ENCODE results near the gene TMEM144. TPM values are rescaled to one million over a fixed set of nuclear protein-coding genes. Genes with fewer than 3 reads are reported as not detected.
"Not testable (repeated sequence)": the region's sequence is repeated elsewhere in the genome, so short reads cannot be mapped to it uniquely, and the experiment has no call there.

The TMEM144 gene
- total RNA-seq, 8 experiments from 2014 or later = 0.38 to 5.1 (median 1.7) TPM

DNA sequence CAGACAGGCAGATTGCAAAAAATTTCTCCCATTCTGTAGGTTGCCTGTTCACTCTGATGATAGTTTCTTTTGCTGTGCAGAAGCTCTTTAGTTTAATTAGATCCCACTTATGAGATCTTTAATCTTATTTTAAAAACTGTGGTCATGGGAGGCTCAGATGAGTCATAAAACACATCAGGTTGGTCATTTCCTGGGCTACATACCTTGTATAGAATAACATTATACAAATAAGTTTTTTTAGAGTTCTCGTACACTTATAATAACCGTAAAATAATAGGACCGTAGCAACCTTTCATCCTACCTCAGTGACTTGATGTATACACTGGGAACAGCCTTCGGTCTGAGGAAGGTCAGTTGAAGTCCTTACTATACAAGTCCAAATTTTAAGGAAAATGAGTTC is 14.0 kb downstream of the TMEM144 start:
- in situ Hi-C loops (cut with MboI; ENCODE audit: low pct_unique_long_range_greater_than_20kb in 2 of 9, low sequenced_read_pairs in 9 of 9, unreplicated experiment in 9 of 9); H3K4me1 ChIP-seq (replicated peaks in 1 of 2); ATAC-seq (replicated peaks in 6 of 8); H3K27ac ChIP-seq; H3K4me3 ChIP-seq: not testable (repeated sequence)
- WGBS, 10 experiments = 86 to 100% (median 94%) methylated on average over 1 to 4 of the region's 4 CpGs; no CpG with 5 or more reads in 2 of the 10 experiments

DNA sequence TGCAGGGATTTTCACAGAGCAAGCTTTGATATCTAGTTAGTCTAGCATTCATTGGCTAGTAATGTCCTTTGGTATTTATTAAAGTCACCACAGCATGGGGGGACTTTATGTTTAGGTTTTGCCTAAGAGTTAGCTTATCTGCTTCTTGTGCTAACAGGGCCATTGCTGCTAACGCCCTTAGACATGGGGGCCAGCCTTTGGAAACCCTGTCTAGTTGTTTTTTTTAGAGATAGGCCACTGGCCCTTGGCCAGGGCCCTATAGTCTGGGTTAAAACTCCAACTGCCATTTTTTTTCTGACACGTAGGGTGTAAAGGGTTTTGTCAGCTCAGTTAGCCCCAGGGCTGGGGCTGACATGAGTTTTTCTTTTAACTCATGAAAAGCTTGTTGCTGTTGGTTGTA is 14.7 kb downstream of the TMEM144 start:
- H3K27ac ChIP-seq; ATAC-seq (replicated peaks in 6 of 8); in situ Hi-C loops (cut with MboI; ENCODE audit: low pct_unique_long_range_greater_than_20kb in 2 of 9, low sequenced_read_pairs in 9 of 9, unreplicated experiment in 9 of 9); H3K4me3 ChIP-seq; H3K4me1 ChIP-seq (replicated peaks in 1 of 2): not testable (repeated sequence)
- 54 to 100% (median 83%) methylated on average over 1 to 2 of the region's 2 CpGs; no CpG with 5 or more reads in 3 of the 10 experiments for WGBS, 10 experiments

DNA sequence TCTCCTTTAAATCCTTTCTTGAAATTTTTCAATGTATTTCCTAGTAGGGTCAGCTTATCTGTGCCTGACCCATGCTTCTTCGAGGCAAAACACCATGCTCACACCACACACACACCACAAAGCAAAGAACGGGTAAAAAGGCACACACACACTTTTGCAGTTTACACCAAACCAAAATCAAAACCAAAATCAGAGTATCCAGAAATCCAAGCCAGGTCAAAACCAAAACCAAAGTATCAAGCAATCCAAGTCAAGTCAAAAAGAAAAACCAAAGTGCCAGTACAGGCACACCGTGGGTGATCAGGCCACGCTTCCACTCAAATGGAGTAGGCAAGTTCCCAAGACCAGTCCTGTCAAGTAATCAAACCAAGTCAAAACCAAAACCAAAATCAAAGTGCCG is 17.6 kb downstream of the TMEM144 start:
- ATAC-seq (replicated peaks in 6 of 8); H3K27ac ChIP-seq; H3K4me3 ChIP-seq; in situ Hi-C loops (cut with MboI; ENCODE audit: low pct_unique_long_range_greater_than_20kb in 2 of 9, low sequenced_read_pairs in 9 of 9, unreplicated experiment in 9 of 9); H3K4me1 ChIP-seq (replicated peaks in 1 of 2): not testable (repeated sequence)
- 40 to 100% (median 92%) methylated on average over 1 to 4 of the region's 5 CpGs; no CpG with 5 or more reads in 2 of the 10 experiments for WGBS, 10 experiments

DNA sequence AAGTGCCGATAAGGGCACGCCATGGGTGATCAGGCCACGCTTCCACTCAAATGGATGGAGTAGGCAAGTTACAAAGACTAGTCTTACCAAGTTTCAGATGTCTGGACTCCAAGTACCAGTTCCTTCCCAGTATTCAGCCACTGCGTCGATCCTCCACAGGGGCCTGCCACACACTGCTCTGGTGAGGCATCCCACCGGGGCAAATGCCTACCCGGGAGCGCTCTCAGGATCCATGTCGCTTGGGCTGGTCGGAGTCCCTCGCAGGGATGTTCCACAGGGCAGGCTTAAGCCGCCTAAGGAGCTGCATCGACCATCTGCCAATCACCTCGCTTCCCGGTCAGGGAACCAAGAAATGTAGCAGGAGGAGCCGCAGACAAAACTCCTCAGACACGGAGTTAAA is 18.1 kb downstream of the TMEM144 start:
- ATAC-seq (replicated peaks in 6 of 8); in situ Hi-C loops (cut with MboI; ENCODE audit: low pct_unique_long_range_greater_than_20kb in 2 of 9, low sequenced_read_pairs in 9 of 9, unreplicated experiment in 9 of 9); H3K4me1 ChIP-seq (replicated peaks in 1 of 2); H3K4me3 ChIP-seq; H3K27ac ChIP-seq: not testable (repeated sequence)
- 80 to 100% (median 92%) methylated on average over 1 to 12 of the region's 17 CpGs; no CpG with 5 or more reads in 3 of the 10 experiments for WGBS, 10 experiments

DNA sequence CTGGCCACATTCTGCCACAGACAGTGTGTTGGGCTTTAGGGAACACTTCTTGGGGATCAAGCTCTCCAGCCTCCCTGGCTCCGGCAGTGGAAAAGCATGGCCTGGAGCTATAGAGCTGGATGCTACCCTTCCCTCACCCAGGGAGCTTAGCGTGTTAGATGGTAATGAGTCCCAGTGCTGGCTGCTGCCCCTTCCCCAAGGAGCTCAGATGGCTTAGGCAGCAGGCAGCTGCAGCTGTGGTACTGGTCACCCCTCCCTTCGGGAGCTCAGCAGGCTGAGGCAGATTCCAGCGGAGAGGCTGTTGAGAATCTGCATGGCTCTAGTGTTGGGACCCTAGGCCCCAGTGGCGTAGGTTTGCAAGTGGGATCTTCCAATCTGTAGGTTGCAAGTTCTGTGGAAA is 19.5 kb downstream of the TMEM144 start:
- ATAC-seq (replicated peaks in 6 of 8) = peak in 2 of 8 experiments; percentile 37 to 40
- WGBS, 10 experiments = 0 to 100% (median 80%) methylated on average over 1 of the region's 5 CpGs; no CpG with 5 or more reads in 7 of the 10 experiments
- H3K4me3 ChIP-seq = no peak overlapping the region
- in situ Hi-C loops (cut with MboI; ENCODE audit: low pct_unique_long_range_greater_than_20kb in 2 of 9, low sequenced_read_pairs in 9 of 9, unreplicated experiment in 9 of 9) = no loop called here
- no peak overlapping the region for H3K27ac ChIP-seq
- H3K4me1 ChIP-seq (replicated peaks in 1 of 2) = no peaks in the 10 kb centered on the region

DNA sequence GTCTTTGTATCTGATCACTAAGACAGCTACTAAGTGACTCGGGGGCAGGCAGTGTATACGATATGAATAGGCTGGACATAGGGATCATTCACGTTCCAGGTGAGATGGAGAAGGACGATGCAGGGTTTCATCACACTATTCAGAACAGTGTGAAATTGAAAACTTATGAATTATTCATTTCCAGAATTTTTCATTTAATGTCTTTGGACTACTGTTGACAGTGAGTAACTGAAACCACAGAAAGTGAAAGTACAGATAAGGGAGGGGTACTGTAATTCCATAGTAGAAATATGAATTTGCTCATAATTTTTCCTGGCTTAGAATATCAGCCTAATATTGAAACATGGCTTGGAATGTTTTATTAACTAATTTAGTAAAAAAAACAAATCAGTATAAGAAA is 24.4 kb downstream of the TMEM144 start:
- peak in 3 of 8 experiments; percentile 63 to 84 (median 70) for ATAC-seq (replicated peaks in 6 of 8)
- Histone ChIP-seq H3K27ac (no peak overlapping the region), H3K4me1 (replicated peaks in 1 of 2) (no peaks in the 10 kb centered on the region), H3K4me3 (no peak overlapping the region)
- 0 to 100% (median 92%) methylated on average over 1 to 4 of the region's 4 CpGs; no CpG with 5 or more reads in 1 of the 10 experiments for WGBS, 10 experiments
- in situ Hi-C loops (cut with MboI; ENCODE audit: low pct_unique_long_range_greater_than_20kb in 2 of 9, low sequenced_read_pairs in 9 of 9, unreplicated experiment in 9 of 9) = no loop called here

DNA sequence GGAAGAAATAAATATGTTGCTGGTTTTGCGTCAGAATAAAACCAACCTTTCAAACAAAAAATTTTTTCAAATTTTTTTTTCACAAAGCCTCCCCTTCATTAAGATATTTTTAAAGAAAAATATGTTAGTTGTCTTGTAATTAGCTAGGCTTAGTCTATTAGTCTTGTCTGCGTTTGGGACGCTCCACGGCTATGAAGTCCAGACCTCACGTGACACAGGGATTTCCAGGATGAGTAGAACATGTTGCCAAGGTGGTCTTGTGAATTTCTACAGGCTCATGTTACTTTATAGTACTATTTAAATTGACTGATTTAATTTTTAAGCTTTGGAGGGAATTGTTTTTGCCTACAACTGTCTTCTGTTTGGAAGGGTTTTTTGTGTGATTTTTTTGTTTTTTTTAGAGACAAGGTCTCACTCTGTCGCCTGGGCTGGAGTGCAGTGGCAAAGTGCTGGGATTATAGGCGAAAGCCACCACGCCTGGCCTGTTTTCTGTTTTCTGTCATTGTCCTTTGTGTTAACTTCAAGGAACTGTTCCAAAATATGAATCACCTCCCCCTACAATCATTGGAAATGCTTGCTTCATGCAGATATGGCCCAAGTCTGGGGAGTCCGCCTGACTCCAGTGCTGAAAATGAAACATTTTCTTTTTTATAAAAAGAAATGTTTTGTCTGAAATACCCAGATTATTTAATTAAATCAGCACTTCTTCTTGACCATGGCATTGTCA is 26.2 kb downstream of the TMEM144 start:
- Histone ChIP-seq H3K4me3 (no peak overlapping the region), H3K4me1 (replicated peaks in 1 of 2) (no peaks in the 10 kb centered on the region), H3K27ac (no peak overlapping the region)
- in situ Hi-C loops (cut with MboI; ENCODE audit: low pct_unique_long_range_greater_than_20kb in 2 of 9, low sequenced_read_pairs in 9 of 9, unreplicated experiment in 9 of 9) = no loop called here
- WGBS, 10 experiments = 47 to 100% (median 83%) methylated on average over 4 to 9 of the region's 9 CpGs
- no peak for ATAC-seq (replicated peaks in 6 of 8)

DNA sequence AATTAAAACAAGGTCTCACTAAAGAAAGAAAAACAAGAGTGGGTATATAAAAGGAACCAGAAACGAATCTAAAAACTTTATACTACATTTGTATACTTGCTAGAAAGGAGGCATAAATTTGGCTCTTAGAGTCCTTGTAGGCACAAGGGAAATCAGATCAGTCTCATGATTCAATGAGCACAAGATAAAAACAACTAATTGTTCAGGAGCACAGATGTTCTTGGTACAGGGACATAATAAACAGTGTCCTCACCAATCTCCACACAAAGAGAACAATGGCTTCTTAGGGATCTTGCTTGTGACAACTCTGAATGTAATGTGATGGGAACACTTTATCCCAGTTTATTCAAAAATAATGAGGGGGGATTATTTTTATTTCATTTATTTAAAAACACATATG is 28.3 kb downstream of the TMEM144 start:
- H3K4me1 ChIP-seq (replicated peaks in 1 of 2) = no peaks in the 10 kb centered on the region
- no peak overlapping the region for H3K4me3 ChIP-seq
- in situ Hi-C loops (cut with MboI; ENCODE audit: low pct_unique_long_range_greater_than_20kb in 2 of 9, low sequenced_read_pairs in 9 of 9, unreplicated experiment in 9 of 9) = no loop called here
- H3K27ac ChIP-seq = no peak overlapping the region
- WGBS, 10 experiments = 39 to 90% (median 68%) methylated on average over 1 of the region's 1 CpG; no CpG with 5 or more reads in 2 of the 10 experiments
- ATAC-seq (replicated peaks in 6 of 8) = peak in 4 of 8 experiments; percentile 40 to 67 (median 54)

DNA sequence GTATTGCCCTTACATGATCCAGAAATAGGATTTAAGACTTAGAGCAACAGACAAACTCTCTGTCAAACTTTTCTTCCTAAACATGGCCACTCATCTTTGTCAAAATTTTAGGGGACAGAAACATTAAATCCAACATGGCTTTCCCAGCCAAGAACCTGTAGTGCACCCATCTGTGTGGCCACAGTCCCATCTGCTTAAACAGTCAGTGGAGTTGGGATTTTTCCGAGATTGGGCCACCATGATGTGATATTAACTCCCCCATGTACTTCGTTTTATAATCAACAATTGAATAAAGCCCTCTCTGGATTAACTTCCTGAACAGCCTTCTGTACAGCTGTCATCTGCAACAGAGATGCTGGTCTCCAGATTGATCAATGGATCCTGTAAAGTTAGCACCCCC is 28.9 kb downstream of the TMEM144 start:
- Histone ChIP-seq H3K4me3 (no peak overlapping the region), H3K27ac (no peak overlapping the region), H3K4me1 (replicated peaks in 1 of 2) (no peaks in the 10 kb centered on the region)
- ATAC-seq (replicated peaks in 6 of 8) = no peak
- in situ Hi-C loops (cut with MboI; ENCODE audit: low pct_unique_long_range_greater_than_20kb in 2 of 9, low sequenced_read_pairs in 9 of 9, unreplicated experiment in 9 of 9) = no loop called here
- 14 to 100% (median 71%) methylated on average over 1 to 2 of the region's 2 CpGs; no CpG with 5 or more reads in 3 of the 10 experiments for WGBS, 10 experiments

DNA sequence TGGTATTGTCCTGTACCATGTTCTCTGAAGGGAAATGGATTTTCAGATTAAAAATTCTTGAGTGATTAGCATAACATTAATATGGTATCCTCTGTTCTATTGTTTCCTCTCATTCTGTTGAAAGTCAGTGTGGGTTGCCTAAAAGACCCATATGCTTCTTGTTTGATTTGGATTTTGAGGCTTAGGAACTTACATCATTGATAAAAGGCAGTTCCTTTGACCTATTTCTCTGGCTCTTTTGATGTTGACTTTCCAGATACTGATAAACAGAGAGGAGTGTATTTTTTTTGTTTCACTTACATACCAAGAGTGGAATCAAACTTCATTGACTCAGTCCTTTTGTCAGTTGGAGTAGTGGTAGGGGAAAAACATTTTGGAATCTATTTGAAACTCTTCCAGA is 32.8 kb downstream of the TMEM144 start:
- H3K4me3 ChIP-seq = no peak overlapping the region
- H3K4me1 ChIP-seq (replicated peaks in 1 of 2) = no peaks in the 10 kb centered on the region
- in situ Hi-C loops (cut with MboI; ENCODE audit: low pct_unique_long_range_greater_than_20kb in 2 of 9, low sequenced_read_pairs in 9 of 9, unreplicated experiment in 9 of 9) = no loop called here
- H3K27ac ChIP-seq = no peak overlapping the region
- no peak for ATAC-seq (replicated peaks in 6 of 8)

DNA sequence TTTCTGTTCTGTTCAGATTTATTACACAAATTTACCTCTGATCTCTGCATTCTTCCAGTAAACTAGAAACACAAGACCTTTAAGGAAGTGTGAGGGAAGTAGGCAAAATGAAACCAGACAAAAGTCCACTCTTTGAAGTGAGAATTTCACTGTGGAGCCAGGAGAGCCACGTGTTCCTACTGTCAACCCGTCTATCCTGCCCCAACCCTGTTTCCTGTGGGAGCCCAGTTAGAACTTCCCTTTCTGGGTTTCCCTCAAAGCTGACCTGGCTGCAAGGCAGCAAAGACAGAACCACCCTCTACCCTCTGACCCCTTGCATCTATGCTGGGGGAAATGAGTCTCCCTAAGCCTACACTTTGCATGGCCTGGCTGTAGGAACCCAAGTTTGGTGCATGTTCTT is 40.0 kb downstream of the TMEM144 start:
- 20 to 80% (median 47%) methylated on average over 1 to 2 of the region's 2 CpGs; no CpG with 5 or more reads in 6 of the 10 experiments for WGBS, 10 experiments
- no peak overlapping the region for H3K4me3 ChIP-seq
- H3K4me1 ChIP-seq (replicated peaks in 1 of 2) = no peaks in the 10 kb centered on the region
- in situ Hi-C loops (cut with MboI; ENCODE audit: low pct_unique_long_range_greater_than_20kb in 2 of 9, low sequenced_read_pairs in 9 of 9, unreplicated experiment in 9 of 9) = loop anchor here in 8 of 9 experiments (10.0 to 25.0 kb wide), 7 partner anchors 137 to 1187 kb away; no protein-coding TSS in a partner anchor
- ATAC-seq (replicated peaks in 6 of 8) = no peak
- no peak overlapping the region for H3K27ac ChIP-seq

DNA sequence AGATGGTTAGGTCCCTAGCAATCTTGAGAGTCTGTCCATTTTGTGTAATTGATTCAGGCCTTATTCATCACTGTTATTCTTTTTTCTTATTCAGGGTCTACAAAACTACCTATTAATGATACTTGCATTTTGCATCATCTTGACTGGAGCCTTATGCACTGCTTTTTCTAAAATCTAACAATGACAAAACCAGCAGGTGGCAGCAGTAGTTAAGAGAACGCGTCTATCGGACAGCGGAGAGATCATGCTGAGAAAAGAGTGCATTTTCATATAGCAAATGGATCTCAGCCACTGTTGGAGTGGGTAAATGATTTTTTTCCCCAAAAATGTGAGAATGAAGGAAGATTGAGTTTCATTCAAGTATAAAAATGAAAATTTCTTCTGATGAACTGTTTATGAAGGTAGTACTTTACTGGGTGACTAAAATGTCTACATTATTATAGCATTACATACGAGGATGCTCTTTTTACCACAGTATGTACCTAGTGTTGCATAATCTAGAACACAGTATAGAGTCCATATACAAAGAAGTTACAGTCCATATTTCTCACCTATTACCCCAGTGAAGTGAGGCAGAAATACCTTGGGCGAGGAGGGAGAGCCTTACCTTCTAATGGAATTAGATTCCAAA is 43.2 kb downstream of the TMEM144 start:
- H3K4me1 ChIP-seq (replicated peaks in 1 of 2) = no peaks in the 10 kb centered on the region
- no peak overlapping the region for H3K4me3 ChIP-seq
- WGBS, 10 experiments = 4 to 100% (median 67%) methylated on average over 1 to 6 of the region's 6 CpGs; no CpG with 5 or more reads in 1 of the 10 experiments
- in situ Hi-C loops (cut with MboI; ENCODE audit: low pct_unique_long_range_greater_than_20kb in 2 of 9, low sequenced_read_pairs in 9 of 9, unreplicated experiment in 9 of 9) = loop anchor here in 8 of 9 experiments (10.0 to 25.0 kb wide), 7 partner anchors 134 to 1184 kb away; no protein-coding TSS in a partner anchor
- ATAC-seq (replicated peaks in 6 of 8) = peak; percentile 68 to 92 (median 85)
- no peak overlapping the region for H3K27ac ChIP-seq

DNA sequence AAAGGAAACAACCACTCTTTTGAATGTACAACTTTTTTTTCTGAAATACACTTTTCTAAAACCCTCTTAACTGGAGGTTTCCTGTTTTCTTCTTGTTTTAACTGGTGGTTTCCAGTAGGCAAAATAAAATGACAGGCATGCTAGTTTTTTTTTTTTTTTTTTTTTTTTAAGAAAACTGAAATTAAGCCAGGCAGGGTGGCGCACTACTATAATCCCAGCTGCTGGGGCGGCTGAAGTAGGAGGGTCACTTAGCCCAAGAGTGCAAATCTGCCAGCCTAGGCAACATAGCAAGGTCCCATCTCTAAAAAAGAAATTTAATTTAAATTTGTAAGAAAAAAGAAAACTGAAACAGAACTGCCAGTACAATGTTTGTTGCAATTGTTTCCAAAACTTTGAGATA is 44.0 kb downstream of the TMEM144 start:
- ATAC-seq (replicated peaks in 6 of 8) = no peak
- H3K4me3 ChIP-seq = no peak overlapping the region
- WGBS, 10 experiments = 78 to 100% (median 100%) methylated on average over 1 to 2 of the region's 2 CpGs; no CpG with 5 or more reads in 3 of the 10 experiments
- in situ Hi-C loops (cut with MboI; ENCODE audit: low pct_unique_long_range_greater_than_20kb in 2 of 9, low sequenced_read_pairs in 9 of 9, unreplicated experiment in 9 of 9) = loop anchor here in 8 of 9 experiments (10.0 to 25.0 kb wide), 7 partner anchors 133 to 1183 kb away; no protein-coding TSS in a partner anchor
- no peak overlapping the region for H3K27ac ChIP-seq
- no peaks in the 10 kb centered on the region for H3K4me1 ChIP-seq (replicated peaks in 1 of 2)
